ENCODE results near the gene BTF3. TPM values are rescaled to one million over a fixed set of nuclear protein-coding genes. Genes with fewer than 3 reads are reported as not detected.

BTF3 gene
- total RNA-seq, 3 donors from 2014 or later = 460 to 520 (median 486) TPM

DNA sequence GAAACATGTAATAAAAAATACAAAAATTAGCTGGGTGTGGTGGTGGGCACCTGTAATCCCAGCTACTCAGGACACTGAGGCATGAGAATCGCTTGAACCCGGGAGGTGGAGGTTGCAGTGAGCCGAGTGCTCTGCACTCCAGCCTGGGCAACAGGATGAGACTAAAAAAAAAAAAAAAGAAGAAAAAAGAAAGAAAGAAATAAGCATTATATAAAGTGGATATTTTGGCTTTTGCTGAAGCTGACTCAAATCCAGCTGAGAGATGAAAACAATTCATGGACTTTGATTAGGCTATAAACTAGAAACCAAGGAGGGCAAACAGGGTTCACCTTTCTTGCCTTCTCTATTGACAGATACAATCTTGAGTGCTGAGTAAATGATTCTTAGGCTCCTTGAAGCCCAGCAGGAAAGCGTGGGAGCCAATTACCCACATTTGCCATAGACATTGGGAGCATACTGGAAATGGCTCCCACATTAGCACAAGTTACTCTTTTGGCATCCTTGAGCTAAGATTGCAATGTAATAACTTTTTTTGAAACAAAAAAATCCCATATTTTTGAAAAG lies 2.4 kb upstream of the BTF3 start:
- Histone ChIP-seq H3K9me3 (no peaks in the 10 kb centered on the region), H3K4me1 (ENCODE audit: low read depth) (peaks cover 32% of the 10 kb centered on the region), H3K4me3 (no peak overlapping the region), H3K36me3 (ENCODE audit: low read depth) (no peaks in the 10 kb centered on the region)
- intact Hi-C loops (cut with DNase I, micrococcal nuclease) = no loop called here
- no peak for TF ChIP-seq CTCF (IDR thresholded peaks at IDR 0.05)
- DNase-seq (peak in 1 of 3 donors; percentile 44), ATAC-seq (peak; percentile 50)

DNA sequence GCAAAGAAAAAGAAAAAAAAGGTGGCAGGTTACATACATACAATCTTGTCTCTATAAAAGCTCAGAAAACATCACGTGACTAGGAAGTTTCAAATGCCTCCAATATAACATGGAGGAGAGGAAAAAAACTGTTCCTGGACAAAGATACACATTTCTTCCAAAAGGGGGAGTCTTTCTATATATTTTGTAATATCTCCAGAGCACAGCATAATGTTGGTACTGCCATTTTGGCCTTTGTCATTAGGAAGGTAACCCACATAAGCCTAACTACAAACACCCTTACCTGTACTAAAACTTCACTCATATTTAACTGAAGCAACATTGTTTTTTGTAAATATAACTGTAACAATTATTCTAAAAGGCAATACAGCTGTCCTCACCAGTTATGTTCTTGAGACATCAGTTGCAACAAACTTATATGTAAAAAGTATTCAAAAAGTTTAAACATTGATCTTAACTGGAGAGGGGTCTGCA lies 1.2 kb upstream of the BTF3 start:
- intact Hi-C loops (cut with DNase I, micrococcal nuclease) = no loop called here
- peak; percentile 61 for ATAC-seq

GRCh38 chr5:73497497-73498056 lies 665 bp upstream of the BTF3 start:
- H3K36me3 ChIP-seq (ENCODE audit: low read depth) = peaks cover 6% of the 10 kb centered on the region
- no peak for TF ChIP-seq CTCF (IDR thresholded peaks at IDR 0.05)
- H3K4me1 ChIP-seq (ENCODE audit: low read depth) = peaks cover 44% of the 10 kb centered on the region
- H3K9me3 ChIP-seq = no peaks in the 10 kb centered on the region
- intact Hi-C loops (cut with DNase I, micrococcal nuclease) = no loop called here
- ATAC-seq (no peak), DNase-seq (no peak)
- H3K4me3 ChIP-seq = peak overlapping the region; percentile 97

More for the DNA sequence above, 1.2 kb upstream of the BTF3 start:
- Histone ChIP-seq H3K9me3 (no peaks in the 10 kb centered on the region), H3K4me3 (no peak overlapping the region), H3K4me1 (ENCODE audit: low read depth) (peaks cover 42% of the 10 kb centered on the region), H3K36me3 (ENCODE audit: low read depth) (peaks cover under 1% of the 10 kb centered on the region)
- no peak for TF ChIP-seq CTCF (IDR thresholded peaks at IDR 0.05)
- no peak for DNase-seq

DNA sequence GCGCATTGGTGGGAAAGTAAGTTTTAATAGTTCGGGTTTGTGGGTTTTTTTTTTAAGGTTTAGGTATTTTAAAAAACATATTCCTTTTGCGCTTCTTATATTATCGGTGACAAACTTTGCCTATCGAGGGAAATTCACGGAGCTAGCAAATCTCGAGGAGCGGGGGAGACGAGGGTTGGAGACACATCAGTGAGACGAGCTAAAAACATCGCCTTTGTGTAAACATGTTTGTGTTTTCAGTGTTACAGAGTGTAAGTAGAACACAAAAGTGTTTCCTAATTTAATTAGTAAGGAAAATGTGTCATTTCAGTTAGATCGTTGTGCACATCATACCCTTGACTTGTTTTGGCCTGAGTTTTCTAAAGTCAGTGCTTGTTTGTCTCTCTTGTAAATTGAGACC lies 945 bp downstream of the BTF3 start:
- Histone ChIP-seq H3K36me3 (ENCODE audit: low read depth) (peaks cover 9% of the 10 kb centered on the region), H3K4me1 (ENCODE audit: low read depth) (peaks cover 44% of the 10 kb centered on the region), H3K9me3 (no peaks in the 10 kb centered on the region), H3K4me3 (peak overlapping the region; percentile 97)
- intact Hi-C loops (cut with DNase I, micrococcal nuclease) = no loop called here
- no peak for TF ChIP-seq CTCF (IDR thresholded peaks at IDR 0.05)
- ATAC-seq (no peak), DNase-seq (no peak)

GRCh38 chr5:73499756-73500155 lies 1.5 kb downstream of the BTF3 start:
- peaks cover 44% of the 10 kb centered on the region for H3K4me1 ChIP-seq (ENCODE audit: low read depth)
- no peak for ATAC-seq

More at GRCh38 chr5:73499756-73500155, 1.5 kb downstream of the BTF3 start:
- intact Hi-C loops (cut with DNase I, micrococcal nuclease) = no loop called here
- TF ChIP-seq CTCF (IDR thresholded peaks at IDR 0.05) = no peak
- Histone ChIP-seq H3K9me3 (no peaks in the 10 kb centered on the region), H3K4me3 (no peak overlapping the region), H3K36me3 (ENCODE audit: low read depth) (peaks cover 9% of the 10 kb centered on the region)
- no peak for DNase-seq
